CD4-positive, alpha-beta T cell treated with Interleukin-12 subunit alpha and Interleukin-12 subunit beta, for 1 hour (primary cell): Measurements from ENCODE around the gene CTDP1.

Source experiments
- DNase-seq: peaks from one replicate; pipeline ENCODE4 v3.0.0-alpha.2; 2020

CTDP1 gene

GRCh38 chr18:79644006-79644665, 35.5 kb upstream of the CTDP1 start:
- peak; percentile 67 for DNase-seq

- no peak for DNase-seq
Observed at GRCh38 chr18:79644666-79645057, 34.9 kb upstream of the CTDP1 start.

- DNase-seq = no peak
Observed at GRCh38 chr18:79645291-79645983, 34.2 kb upstream of the CTDP1 start.

GRCh38 chr18:79647307-79647706, 32.3 kb upstream of the CTDP1 start:
- no peak for DNase-seq

GRCh38 chr18:79650959-79651358, 28.6 kb upstream of the CTDP1 start:
- DNase-seq = no peak

GRCh38 chr18:79657342-79657996, 22.1 kb upstream of the CTDP1 start:
- DNase-seq = no peak

GRCh38 chr18:79658366-79658765, 21.2 kb upstream of the CTDP1 start:
- DNase-seq = no peak

- no peak for DNase-seq
Observed at GRCh38 chr18:79659733-79660132, 19.9 kb upstream of the CTDP1 start.

- DNase-seq = no peak
Observed at GRCh38 chr18:79662034-79662433, 17.6 kb upstream of the CTDP1 start.

- no peak for DNase-seq
Observed at GRCh38 chr18:79662439-79662838, 17.2 kb upstream of the CTDP1 start.

- no peak for DNase-seq
Observed at GRCh38 chr18:79664525-79665125, 15.0 kb upstream of the CTDP1 start.

GRCh38 chr18:79668203-79668602, 11.4 kb upstream of the CTDP1 start:
- no peak for DNase-seq

GRCh38 chr18:79672490-79673276, 6.9 kb upstream of the CTDP1 start:
- DNase-seq = no peak

- DNase-seq = no peak
Observed at GRCh38 chr18:79677221-79677620, 2.4 kb upstream of the CTDP1 start.

- no peak for DNase-seq
Observed at GRCh38 chr18:79677840-79678239, 1.8 kb upstream of the CTDP1 start.

GRCh38 chr18:79678665-79679551, 695 bp upstream of the CTDP1 start:
- DNase-seq = peak; percentile 99

GRCh38 chr18:79680100-79680879, 687 bp downstream of the CTDP1 start:
- DNase-seq = peak; percentile 58

GRCh38 chr18:79680891-79681339, 1.3 kb downstream of the CTDP1 start:
- DNase-seq = no peak

- peak; percentile 67 for DNase-seq
Observed at GRCh38 chr18:79681484-79682387, 2.1 kb downstream of the CTDP1 start.

GRCh38 chr18:79682481-79682880, 2.9 kb downstream of the CTDP1 start:
- DNase-seq = no peak
